Measurements from ENCODE around the gene GGCT.
"Not testable (repeated sequence)": the region's sequence is repeated elsewhere in the genome, so short reads cannot be mapped to it uniquely, and the experiment has no call there.

The GGCT gene

DNA sequence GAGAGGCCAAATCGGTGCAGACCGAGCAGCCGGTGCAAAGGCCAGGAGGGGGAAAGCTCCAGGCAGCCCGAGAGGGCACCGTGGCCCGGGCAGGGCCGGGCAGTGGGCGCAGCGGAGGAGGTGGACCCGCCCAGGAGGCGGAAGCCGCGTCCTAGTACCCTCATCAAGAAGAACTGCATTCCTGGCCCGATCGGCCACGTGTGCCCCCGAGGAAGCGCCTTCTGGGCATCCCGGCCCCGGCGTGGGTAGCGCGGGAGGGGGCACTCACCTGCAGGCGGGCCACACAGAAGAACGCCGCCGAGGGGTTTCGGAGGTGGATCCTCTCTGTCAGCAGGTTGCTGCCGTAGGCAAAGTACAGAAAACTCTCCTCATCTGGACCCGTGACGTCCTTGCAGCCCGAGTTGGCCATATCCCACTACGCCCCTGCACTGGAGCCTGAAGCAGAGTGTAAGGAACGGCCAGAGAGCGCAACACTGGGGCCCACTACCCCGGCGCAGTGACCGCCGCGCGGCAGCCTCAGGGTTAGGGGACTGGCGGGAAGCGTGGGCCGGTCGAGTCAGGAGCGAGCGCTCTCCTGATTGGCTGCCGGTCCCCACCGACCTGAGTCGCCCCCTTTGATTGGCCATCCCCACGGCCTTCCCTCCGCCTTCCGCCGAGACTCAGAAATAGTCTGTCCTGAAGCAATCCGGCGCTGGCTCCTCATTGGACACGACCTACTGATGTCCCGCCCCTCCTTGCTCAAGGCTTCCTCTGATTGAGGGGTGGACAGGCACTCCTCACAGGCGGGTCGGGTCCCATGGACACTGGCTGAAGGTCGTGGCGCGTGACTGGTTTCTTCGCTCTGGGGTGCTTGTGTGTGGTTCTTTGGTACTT, at the start of gene GGCT:
TSS of gene GGCT (minus strand) at position 529 of the 873 bp plus-strand sequence. CDS start at position 409, 120 bp downstream.
- peak; percentile 100 for DNase-seq

- DNase-seq: no peak
These were observed 48.9 kb upstream of the GGCT start for GRCh38 chr7:30553546-30553945.

- DNase-seq: no peak
These were observed 48.5 kb upstream of the GGCT start for GRCh38 chr7:30553141-30553540.

DNA sequence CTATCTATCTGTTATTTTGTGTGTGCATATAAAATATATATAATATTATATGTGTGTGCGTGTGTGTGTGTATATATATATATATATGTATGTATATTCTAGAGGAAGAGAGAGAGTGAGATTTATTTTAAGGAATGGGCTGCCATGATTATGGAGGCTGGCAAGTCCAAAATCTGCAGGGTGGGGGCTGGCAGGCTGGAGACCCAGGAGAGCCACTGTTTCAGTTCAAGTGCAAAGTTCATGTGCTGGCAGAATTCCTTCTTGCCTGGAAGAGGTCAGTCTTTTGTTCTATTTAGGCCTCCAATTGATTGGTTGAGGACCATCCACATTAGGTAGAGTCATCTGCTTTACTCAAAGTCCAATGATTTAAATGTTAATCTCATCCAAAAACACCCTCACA, 47.7 kb upstream of the GGCT start:
- no peak for DNase-seq

DNA sequence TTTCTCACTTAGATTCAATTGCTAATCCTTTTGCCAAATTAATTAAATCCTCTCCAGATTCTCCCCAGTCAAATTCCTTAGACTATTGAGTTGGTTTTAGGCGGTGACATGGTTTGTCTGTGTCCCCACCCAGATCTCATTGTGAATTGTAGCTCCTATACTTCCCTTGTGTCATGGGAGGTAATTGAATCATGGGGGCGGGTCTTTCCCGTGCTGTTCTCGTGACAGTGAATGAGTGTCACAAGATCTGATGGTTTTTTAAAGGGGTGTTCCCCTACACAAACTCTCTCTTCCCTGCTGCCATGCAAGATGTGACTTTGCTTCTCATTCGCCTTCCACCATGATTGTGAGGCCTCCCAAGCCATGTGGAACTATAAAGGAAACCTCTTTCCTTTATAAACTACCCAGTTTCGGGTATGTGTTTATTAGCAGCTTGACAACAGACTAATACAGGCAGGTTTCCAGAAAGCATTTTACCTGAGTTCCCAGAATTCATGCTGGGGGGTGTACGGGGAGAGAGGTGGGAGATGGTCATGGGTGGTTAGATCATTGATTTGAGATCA, 45.4 kb upstream of the GGCT start:
- DNase-seq: peak; percentile 7

DNA sequence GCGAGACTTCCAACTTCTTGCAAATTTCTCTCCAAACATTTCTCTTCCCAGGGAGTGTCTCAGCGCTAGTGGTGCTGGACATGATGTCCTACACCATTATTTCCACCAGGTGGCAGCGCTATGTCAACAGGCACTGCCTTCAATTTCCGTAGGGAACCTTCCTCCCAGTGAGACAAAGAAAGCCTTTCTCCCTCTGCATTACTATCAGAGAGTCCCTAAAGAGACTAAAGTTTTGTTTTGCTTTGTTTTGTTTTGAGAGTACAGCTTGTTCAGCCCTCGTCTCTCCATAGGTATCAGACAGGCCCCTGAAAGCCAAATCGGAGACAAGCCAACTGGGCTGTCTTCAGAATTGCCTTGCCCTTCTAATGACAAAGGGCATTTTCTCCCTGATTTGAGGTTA, 44.2 kb upstream of the GGCT start:
- peak; percentile 76 for DNase-seq

DNA sequence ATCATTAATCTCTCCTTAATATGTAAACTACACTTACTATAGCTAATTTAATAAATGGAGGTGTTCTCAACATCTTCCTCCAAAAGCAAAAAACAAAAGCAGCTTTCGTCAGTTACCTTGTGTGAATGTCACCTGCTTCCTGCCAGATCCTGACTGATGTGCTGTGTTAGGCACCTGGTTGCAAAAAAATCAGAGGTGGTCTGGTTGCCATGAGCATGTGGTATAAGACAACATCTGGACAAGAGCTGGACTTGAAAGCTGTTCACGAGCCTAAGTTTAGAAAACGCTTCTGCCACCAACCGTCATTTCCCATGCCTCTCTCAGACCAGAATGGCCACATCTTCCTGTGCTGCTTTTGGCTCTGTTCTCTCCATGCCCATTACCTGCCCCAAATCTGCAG, 42.0 kb upstream of the GGCT start:
- DNase-seq: no peak

- no peak for DNase-seq
These were observed 41.3 kb upstream of the GGCT start for GRCh38 chr7:30545791-30546555.

- DNase-seq: no peak
These were observed 39.3 kb upstream of the GGCT start for GRCh38 chr7:30543813-30544525.

- not testable (repeated sequence) for DNase-seq
These were observed 38.5 kb upstream of the GGCT start for GRCh38 chr7:30543115-30543514.

- DNase-seq: no peak
These were observed 29.3 kb upstream of the GGCT start for GRCh38 chr7:30533886-30534285.

GRCh38 chr7:30531286-30531685, 26.7 kb upstream of the GGCT start:
- no peak for DNase-seq

- no peak for DNase-seq
These were observed 25.7 kb upstream of the GGCT start for GRCh38 chr7:30530373-30530772.

DNA sequence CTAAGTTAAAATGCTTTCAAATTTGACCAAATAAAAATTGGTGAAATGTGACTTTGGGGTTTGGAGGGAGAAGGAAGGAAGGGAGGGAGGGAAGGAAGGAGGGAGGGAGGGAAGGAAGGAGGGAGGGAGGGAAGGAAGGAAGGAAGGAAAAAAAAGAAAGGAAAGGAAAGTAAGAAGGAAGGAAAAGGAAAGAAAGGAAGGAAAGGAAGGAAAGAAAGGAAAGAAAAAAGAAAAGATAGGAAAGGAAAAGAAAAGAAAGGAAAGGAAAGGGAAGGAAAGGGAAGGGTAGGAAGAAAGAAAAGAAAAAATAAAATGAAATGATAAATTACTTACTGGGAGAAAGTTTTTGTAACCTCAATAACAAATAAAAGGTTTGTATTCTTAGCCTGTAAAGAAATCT, 24.1 kb upstream of the GGCT start:
- no peak for DNase-seq

GRCh38 chr7:30527297-30527696, 22.7 kb upstream of the GGCT start:
- DNase-seq: not testable (repeated sequence)

DNA sequence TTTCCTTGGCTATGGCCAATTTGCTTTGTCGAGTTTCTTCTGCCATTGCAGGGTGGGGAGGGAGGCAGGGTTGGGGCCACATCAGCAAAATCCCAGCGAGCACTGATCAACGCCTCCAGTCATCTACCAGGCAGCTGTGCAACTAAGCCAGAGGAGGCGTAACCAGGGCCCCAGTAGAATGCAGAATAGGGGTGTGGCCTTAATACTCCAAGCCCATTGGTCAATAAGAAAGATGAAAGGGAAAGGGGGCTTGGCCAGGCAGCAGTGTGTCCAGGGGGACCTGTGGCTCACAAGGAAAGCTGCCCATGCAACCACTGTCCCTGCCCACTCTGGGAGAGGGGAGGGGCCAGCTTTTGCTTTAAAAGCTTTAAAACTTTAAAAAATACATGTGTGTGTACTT, 21.5 kb upstream of the GGCT start:
- no peak for DNase-seq

- DNase-seq: no peak
These were observed 20.8 kb upstream of the GGCT start for GRCh38 chr7:30525429-30525828.

DNA sequence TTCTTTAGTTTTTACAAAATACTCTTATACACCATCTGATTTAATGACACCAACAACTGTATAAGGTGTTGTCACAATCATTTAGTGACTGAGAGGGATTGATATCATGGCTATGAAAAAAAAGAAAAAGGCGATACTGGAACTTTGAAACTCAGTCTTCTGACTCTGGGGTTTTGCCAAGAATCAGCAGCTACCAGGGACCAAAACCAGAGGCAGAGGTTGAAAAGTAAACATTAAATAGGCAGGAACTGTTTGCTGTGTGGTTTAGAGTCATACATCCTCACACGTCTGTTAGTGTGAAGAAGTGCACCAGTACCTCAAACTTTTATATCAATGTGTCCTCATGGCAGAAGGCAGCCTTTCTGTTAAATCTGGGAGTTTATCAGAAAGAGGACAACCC, 19.9 kb upstream of the GGCT start:
- no peak for DNase-seq

DNA sequence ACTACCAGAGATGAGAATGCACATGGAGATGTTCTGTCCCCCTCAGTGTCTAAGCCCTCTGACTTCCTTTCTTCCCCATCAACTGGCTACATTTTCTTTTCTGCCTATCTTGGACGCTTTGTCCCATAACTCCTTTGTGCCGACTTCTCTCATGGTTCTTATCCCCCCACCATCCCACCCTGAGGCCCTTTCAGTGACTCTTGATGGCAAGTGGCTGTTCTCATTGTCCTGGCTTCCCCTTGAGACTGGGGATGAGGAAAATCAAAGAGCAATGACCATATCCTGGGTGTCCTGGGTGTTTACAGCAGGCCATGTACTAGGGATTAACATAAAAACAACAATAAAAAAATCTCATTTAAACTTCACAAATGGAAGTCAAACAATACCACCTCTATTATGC, 18.8 kb upstream of the GGCT start:
- DNase-seq: no peak

DNA sequence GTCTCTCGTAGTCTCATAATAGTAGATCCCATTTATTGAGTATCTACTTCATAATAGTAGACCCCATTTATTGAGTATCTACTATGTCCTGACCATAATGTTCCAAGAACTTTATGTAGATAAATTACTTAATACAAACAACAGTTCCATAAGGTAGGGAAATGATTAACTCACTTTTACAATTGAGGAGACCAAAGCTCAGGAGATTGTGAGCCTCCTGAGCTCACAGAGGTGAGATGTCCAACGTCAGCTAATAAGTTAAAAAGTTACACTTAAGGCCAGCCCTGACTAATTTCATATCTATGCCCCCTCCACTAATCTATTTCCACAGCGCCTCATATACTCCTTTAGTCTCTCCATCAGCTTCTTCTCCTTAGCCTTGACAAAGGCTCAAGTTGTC, 17.5 kb upstream of the GGCT start:
- no peak for DNase-seq

DNA sequence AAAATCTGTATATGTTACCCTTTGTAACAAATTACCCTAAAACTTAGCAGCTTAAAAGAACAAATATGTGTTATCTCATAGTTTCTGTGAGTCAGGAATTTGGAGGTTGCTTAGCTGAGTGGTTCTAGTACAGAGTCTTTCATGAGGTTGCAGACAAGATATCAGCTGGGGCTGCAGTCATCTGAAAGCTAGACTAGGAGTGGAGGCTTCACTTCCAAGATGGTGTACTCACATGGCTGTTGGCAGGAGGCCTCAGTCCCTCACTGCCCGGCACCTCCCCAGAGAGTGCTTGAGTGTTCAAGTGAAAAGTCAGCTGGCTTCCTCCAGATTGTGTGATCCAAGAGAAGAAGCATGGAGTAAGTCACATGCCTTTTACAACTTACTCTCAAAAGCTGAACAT, 16.9 kb upstream of the GGCT start:
- no peak for DNase-seq

DNA sequence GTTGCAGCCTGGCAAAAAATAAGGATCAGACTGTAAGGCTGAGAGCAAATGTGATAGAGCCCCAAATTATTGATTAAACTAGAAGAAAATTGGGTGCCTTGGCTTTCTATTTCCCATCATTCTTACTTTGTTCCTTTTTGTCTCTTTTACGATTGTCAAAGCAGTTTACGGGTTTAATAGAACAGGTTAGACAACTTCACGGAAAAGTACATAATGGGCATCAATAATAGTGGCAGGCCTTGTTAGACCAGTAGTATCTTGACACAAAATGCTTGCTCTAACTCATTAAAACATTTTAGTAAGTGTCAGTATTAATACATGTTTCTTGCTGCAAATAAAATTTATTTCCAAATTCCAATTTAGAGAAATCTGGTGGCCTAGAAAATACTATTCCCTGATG, 14.5 kb upstream of the GGCT start:
- no peak for DNase-seq

DNA sequence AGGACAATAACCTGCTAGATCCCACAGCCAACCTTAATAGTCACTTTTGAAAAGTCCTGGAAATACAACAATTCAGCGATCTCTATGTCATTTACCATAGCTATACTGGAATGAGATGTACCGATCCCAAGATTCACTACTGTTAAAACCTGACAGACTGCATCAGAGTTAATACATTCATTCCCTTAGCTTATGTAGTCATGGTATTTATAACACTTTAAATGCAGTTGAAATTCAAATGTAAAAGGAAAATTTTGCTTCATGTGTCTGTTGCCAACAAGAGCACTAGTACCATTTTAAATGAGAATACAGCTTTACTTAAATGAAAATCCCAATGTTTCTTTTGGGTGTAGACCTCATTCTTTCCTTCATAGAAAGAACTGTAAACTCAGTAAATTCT, 11.1 kb upstream of the GGCT start:
- no peak for DNase-seq
